ENCODE results near the gene TMEM106C.

Gene TMEM106C

GRCh38 chr12:47979686-47980085 is 16.3 kb downstream of the TMEM106C start:
- TF ChIP-seq PPARA (CRISPR knock-in tag; IDR thresholded peaks at IDR 0.05; ENCODE audit: borderline replicate concordance) (no peak), PATZ1 (CRISPR knock-in tag; IDR thresholded peaks at IDR 0.05; ENCODE audit: borderline replicate concordance) (no peak), RARB (CRISPR knock-in tag; IDR thresholded peaks at IDR 0.05) (no peak), ZFP30 (CRISPR knock-in tag; IDR thresholded peaks at IDR 0.05) (no peak)
- ATAC-seq, result no peak

GRCh38 chr12:47980197-47980596 is 16.8 kb downstream of the TMEM106C start:
- ATAC-seq, result no peak
- TF ChIP-seq CREB5 (CRISPR knock-in tag; IDR thresholded peaks at IDR 0.05; ENCODE audit: low read depth) (no peak), TOX (CRISPR knock-in tag; IDR thresholded peaks at IDR 0.05; ENCODE audit: borderline replicate concordance) (no peak), ARNTL (CRISPR knock-in tag; IDR thresholded peaks at IDR 0.05; ENCODE audit: borderline replicate concordance, low read depth) (no peak), ZNF565 (CRISPR knock-in tag; conservative IDR thresholded peaks at IDR 0.05; ENCODE audit: low read depth) (no peak), RARB (CRISPR knock-in tag; IDR thresholded peaks at IDR 0.05) (no peak), ZFP30 (CRISPR knock-in tag; IDR thresholded peaks at IDR 0.05) (no peak)

GRCh38 chr12:47980779-47981495 is 17.5 kb downstream of the TMEM106C start:
- no peak for TF ChIP-seq ZNF565 (CRISPR knock-in tag; conservative IDR thresholded peaks at IDR 0.05; ENCODE audit: low read depth)
- TF ChIP-seq CSDC2 (CRISPR knock-in tag; IDR thresholded peaks at IDR 0.05), result no peak
- no peak for TF ChIP-seq BACH2 (CRISPR knock-in tag; IDR thresholded peaks at IDR 0.05; ENCODE audit: borderline replicate concordance)
- no peak for TF ChIP-seq ISL1 (CRISPR knock-in tag; IDR thresholded peaks at IDR 0.05)
- TF ChIP-seq ZFP3 (CRISPR knock-in tag; IDR thresholded peaks at IDR 0.05), result no peak
- no peak for TF ChIP-seq TCF4 (CRISPR knock-in tag; IDR thresholded peaks at IDR 0.05; ENCODE audit: borderline replicate concordance)
- TF ChIP-seq CSRNP3 (CRISPR knock-in tag; IDR thresholded peaks at IDR 0.05), result no peak
- TF ChIP-seq ZNF8 (CRISPR knock-in tag; IDR thresholded peaks at IDR 0.05), result no peak
- TF ChIP-seq ZNF70 (CRISPR knock-in tag; IDR thresholded peaks at IDR 0.05), result no peak
- no peak for TF ChIP-seq ZC3H10 (CRISPR knock-in tag; IDR thresholded peaks at IDR 0.05)
- no peak for TF ChIP-seq PPARA (CRISPR knock-in tag; IDR thresholded peaks at IDR 0.05; ENCODE audit: borderline replicate concordance)
- no peak for TF ChIP-seq PATZ1 (CRISPR knock-in tag; IDR thresholded peaks at IDR 0.05; ENCODE audit: borderline replicate concordance)
- TF ChIP-seq POU6F1 (CRISPR knock-in tag; IDR thresholded peaks at IDR 0.05; ENCODE audit: borderline replicate concordance, low read depth), result no peak
- no peak for TF ChIP-seq ZFP30 (CRISPR knock-in tag; IDR thresholded peaks at IDR 0.05)
- TF ChIP-seq SNAI2 (CRISPR knock-in tag; IDR thresholded peaks at IDR 0.05), result no peak
- TF ChIP-seq RARB (CRISPR knock-in tag; IDR thresholded peaks at IDR 0.05), result no peak
- no peak for ATAC-seq
